Choroid plexus epithelial cell (primary cell): ENCODE results near the gene SP2.

Experiments
- DNase-seq: peaks from one replicate; pipeline ENCODE4 v3.0.0-alpha.2; 2010; ENCODE audit warnings: low read depth
- H3K4me3 ChIP-seq: 2 replicates; pipeline ENCODE4 v1.5.1; 2011; ENCODE audit warnings: low read depth, mild to moderate bottlenecking, control low read depth, low read length, moderate library complexity
- CTCF ChIP-seq: conservative IDR thresholded peaks from 2 replicates; pipeline ENCODE4 v1.5.1; 2011; ENCODE audit warnings: low read depth, mild to moderate bottlenecking, control low read depth, inconsistent platforms, low read length, moderate library complexity

SP2 gene

GRCh38 chr17:47959825-47960655, 64.0 kb downstream of the SP2 start:
- no peak overlapping the region for H3K4me3 ChIP-seq
- TF ChIP-seq CTCF, result no peak
- DNase-seq, result no peak

- TF ChIP-seq CTCF, result no peak
- DNase-seq, result no peak
- no peak overlapping the region for H3K4me3 ChIP-seq
Measured at GRCh38 chr17:47961406-47961805, 65.4 kb downstream of the SP2 start.

GRCh38 chr17:47962901-47963300, 66.9 kb downstream of the SP2 start:
- no peak overlapping the region for H3K4me3 ChIP-seq
- no peak for DNase-seq
- no peak for TF ChIP-seq CTCF

GRCh38 chr17:47964856-47965255, 68.8 kb downstream of the SP2 start:
- TF ChIP-seq CTCF, result no peak
- no peak overlapping the region for H3K4me3 ChIP-seq
- no peak for DNase-seq

- TF ChIP-seq CTCF, result no peak
- DNase-seq, result no peak
- H3K4me3 ChIP-seq, result no peak overlapping the region
Measured at GRCh38 chr17:47966079-47966519, 70.1 kb downstream of the SP2 start.

GRCh38 chr17:47967607-47968252, 71.7 kb downstream of the SP2 start:
- TF ChIP-seq CTCF, result no peak
- no peak overlapping the region for H3K4me3 ChIP-seq
- DNase-seq, result peak; percentile 68
